ENCODE results near the gene FBXL19. TPM values are rescaled to one million over a fixed set of nuclear protein-coding genes. Genes with fewer than 3 reads are reported as not detected.

The FBXL19 gene
- total and polyA plus RNA-seq, 8 donors = 3.8 to 26.8 (median 6.7) TPM

DNA sequence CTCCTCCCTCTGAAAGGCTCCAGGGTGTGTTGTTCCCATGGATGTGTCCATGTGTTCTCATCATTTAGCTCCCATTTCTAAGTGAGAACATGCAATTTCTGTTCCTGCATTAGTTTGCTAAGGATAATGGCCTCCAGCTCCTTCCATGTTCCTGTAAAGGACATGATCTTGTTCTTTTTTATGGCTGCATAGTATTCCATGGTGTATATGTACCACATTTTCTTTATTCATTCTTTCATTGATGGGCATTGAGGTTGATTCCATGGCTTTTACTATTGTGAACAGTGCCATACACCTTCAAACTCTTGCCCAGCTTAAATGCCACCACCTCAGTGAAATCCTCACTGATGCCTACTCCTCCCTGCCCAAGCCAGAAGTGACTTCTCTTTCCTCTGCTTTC is 21.0 kb downstream of the FBXL19 start:
- ATAC-seq (no peak), DNase-seq (no peak), FAIRE-seq (no peak)
- intact Hi-C loops (cut with DNase I) = no loop called here
- Histone ChIP-seq H3K4me1 (peaks cover 0 to 8% (median 4%) of the 10 kb centered on the region in 3 donors), H3K9me3 (no peaks in the 10 kb centered on the region), H3K27ac (no peak overlapping the region), H3K36me3 (no peaks in the 10 kb centered on the region), H3K27me3 (no peaks in the 10 kb centered on the region), H3K4me3 (no peak overlapping the region)
- no peak for TF ChIP-seq CTCF (IDR thresholded peaks at IDR 0.05)

DNA sequence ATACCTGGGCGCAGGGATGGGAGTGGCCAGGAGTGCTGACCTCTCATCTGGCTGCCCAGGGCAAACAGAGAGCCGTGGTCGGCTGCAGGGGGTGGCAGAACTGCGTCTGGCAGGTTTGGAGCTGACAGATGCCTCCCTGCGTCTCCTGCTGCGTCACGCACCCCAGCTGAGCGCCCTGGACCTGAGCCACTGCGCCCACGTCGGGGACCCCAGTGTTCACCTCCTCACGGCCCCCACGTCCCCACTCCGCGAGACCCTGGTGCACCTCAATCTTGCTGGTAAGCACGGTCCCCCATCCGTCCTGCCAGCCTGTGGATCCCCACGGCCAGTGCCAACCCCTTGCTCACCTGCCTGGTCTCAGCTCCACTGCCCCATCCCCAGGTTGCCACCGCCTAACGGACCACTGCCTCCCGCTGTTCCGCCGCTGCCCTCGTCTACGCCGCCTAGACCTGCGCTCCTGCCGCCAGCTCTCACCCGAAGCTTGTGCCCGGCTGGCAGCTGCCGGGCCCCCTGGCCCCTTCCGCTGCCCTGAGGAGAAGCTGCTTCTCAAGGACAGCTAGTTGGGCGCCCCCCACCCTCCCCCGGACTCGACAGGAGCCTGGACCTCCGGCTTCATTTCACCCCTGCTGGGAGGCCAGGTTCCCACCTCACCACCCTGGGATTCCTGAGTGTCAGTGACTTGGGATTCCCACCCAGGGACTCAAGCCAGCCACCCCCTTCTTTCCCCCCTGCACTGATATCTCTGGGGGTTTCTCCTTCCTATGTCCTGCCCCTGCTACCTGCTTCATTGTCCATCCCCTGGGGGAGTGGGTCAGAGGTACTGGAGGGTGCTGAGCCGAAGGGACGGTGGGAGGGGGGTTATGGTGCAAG is 23.5 kb downstream of the FBXL19 start:
- H3K9me3 ChIP-seq = no peaks in the 10 kb centered on the region
- 87 to 89% methylated on average over 35 to 38 of the region's 38 CpGs for WGBS, 2 donors
- DNase-seq (peak in 4 of 6 donors; percentile 30 to 82 (median 60)), ATAC-seq (no peak), FAIRE-seq (no peak)
- H3K27ac ChIP-seq = no peak overlapping the region
- no peak for TF ChIP-seq CTCF (IDR thresholded peaks at IDR 0.05)
- no peaks in the 10 kb centered on the region for H3K27me3 ChIP-seq
- H3K4me1 ChIP-seq = peaks cover 0 to 12% (median 4%) of the 10 kb centered on the region in 3 donors
- no peak overlapping the region for H3K4me3 ChIP-seq
- no peaks in the 10 kb centered on the region for H3K36me3 ChIP-seq
- intact Hi-C loops (cut with DNase I) = no loop called here

DNA sequence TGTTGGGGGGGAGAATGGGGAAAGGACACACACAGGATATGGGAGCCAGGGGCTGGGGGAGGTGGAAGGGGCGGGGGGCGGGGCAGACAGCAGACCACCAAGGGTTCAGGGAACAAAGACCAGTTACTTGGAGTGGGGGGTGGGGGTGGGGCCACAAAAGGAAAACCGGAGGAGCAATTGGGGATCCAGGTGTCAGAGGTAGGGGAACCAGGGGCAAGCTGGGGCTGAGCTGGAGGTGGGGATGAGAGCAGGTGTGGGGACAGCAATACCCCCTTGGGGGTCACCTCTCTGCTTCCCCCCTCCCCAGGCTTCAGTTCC is 24.1 kb downstream of the FBXL19 start:
- Histone ChIP-seq H3K9me3 (no peaks in the 10 kb centered on the region), H3K4me3 (no peak overlapping the region), H3K27me3 (no peaks in the 10 kb centered on the region), H3K4me1 (peaks cover 0 to 7% (median 0%) of the 10 kb centered on the region in 3 donors), H3K27ac (peak overlapping the region in 1 of 4 donors; percentile 88), H3K36me3 (no peaks in the 10 kb centered on the region)
- ATAC-seq = no peak
- no peak for FAIRE-seq
- TF ChIP-seq CTCF (IDR thresholded peaks at IDR 0.05) = no peak
- no peak for DNase-seq
- intact Hi-C loops (cut with DNase I) = no loop called here
- 74 to 92% methylated on average over 2 to 3 of the region's 3 CpGs for WGBS, 2 donors

DNA sequence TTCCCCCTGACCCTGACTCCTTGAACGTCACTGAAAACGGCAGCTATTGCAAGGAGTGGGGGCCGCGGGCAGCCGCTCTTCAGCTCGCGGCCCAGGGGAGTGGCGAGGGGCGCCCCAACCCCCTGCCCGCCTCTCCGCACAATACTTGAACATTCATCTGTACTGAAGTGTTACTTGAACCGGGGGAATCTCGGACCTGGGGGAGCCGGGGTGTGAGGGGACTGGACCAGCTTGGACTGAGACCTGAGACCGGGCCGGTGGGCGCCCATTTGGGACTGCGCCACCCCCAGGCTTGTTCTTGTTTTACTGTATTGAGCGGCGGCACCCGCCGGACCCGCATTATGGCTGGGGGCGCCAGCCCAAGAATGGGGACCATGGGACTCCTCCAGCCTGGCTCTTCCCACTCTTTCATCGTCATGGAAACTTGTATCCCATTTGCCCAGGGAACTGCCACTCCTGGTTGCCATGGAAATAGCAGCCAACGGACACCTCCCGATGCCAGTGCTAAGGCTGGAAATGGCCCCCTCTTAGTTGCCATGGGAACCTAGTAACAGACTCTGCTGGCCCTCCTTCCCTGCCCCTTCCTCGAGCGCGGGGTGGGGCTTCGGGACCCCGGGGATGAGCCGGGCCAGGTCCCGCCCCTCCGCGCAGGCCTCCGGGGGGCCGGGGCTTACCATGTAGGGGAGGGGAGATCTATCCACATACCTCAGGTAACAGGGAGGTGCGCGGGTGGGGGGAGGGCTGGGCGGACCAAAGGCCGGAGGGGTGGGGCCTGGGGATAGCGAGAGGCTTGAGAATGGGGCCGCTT is 24.7 kb downstream of the FBXL19 start:
- peak; percentile 62 to 75 (median 71) for ATAC-seq
- intact Hi-C loops (cut with DNase I) = no loop called here
- no peaks in the 10 kb centered on the region for H3K36me3 ChIP-seq
- H3K9me3 ChIP-seq = no peaks in the 10 kb centered on the region
- no peaks in the 10 kb centered on the region for H3K27me3 ChIP-seq
- H3K4me1 ChIP-seq = peaks cover 0 to 7% (median 0%) of the 10 kb centered on the region in 3 donors
- no peak for FAIRE-seq
- 32 to 37% methylated on average over 41 to 44 of the region's 44 CpGs for WGBS, 2 donors
- peak overlapping the region; percentile 61 to 91 (median 84) for H3K27ac ChIP-seq
- peak overlapping the region; percentile 83 to 95 (median 91) for H3K4me3 ChIP-seq
- TF ChIP-seq CTCF (IDR thresholded peaks at IDR 0.05) = no peak
- DNase-seq = peak; percentile 81 to 93 (median 88)

Measured in pancreas (tissue), 10 donors.